SKM-1 (cell line): ENCODE results near the gene SMARCC1.

Experiments
- DNase-seq: peaks from one replicate; lab custom pipeline; 2025; ENCODE audit not compliant: unreplicated experiment; lab: John Stamatoyannopoulos, UW

SMARCC1 gene

GRCh38 chr3:47565734-47566550 is 215.8 kb downstream of the SMARCC1 start:
- DNase-seq: no peak

GRCh38 chr3:47556351-47556750 is 225.3 kb downstream of the SMARCC1 start:
- no peak for DNase-seq

- no peak for DNase-seq
Measured at GRCh38 chr3:47554335-47554734, 227.4 kb downstream of the SMARCC1 start.

GRCh38 chr3:47553407-47553806 is 228.3 kb downstream of the SMARCC1 start:
- DNase-seq: no peak

- no peak for DNase-seq
Measured at GRCh38 chr3:47542471-47543173, 239.1 kb downstream of the SMARCC1 start.

GRCh38 chr3:47541583-47542108 is 240.0 kb downstream of the SMARCC1 start:
- no peak for DNase-seq

GRCh38 chr3:47540281-47540680 is 241.4 kb downstream of the SMARCC1 start:
- DNase-seq: no peak

GRCh38 chr3:47536967-47537366 is 244.7 kb downstream of the SMARCC1 start:
- DNase-seq: no peak

- DNase-seq: no peak
Measured at GRCh38 chr3:47536221-47536891, 245.3 kb downstream of the SMARCC1 start.
